Uterus (tissue), 4 donors: ENCODE data around the gene NT5C3B. TPM values are rescaled to one million over a fixed set of nuclear protein-coding genes. Genes with fewer than 3 reads are reported as not detected.
"Not testable (repeated sequence)": the region's sequence is repeated elsewhere in the genome, so short reads cannot be mapped to it uniquely, and the experiment has no call there.

Experiments
- DNase-seq, 2 donors: peaks; one replicate each; pipeline ENCODE4 v3.0.0-alpha.2; 2019 to 2020
- H3K27ac ChIP-seq, 2 donors: fragments of 200-600 bp; sonication (generic); 1 replicate in 1 of 2; 2 replicates in 1 of 2; pipeline ENCODE4 v1.5.1; 2016 to 2018
- H3K27me3 ChIP-seq, 2 donors: fragments of 200-600 bp; sonication (generic); one replicate each; pipeline ENCODE4 v1.5.1; 2018 to 2019; ENCODE audit warnings: control low read depth in 1 of 2
- H3K36me3 ChIP-seq, 2 donors: fragments of 200-600 bp; sonication (generic); one replicate each; pipeline ENCODE4 v1.5.1; 2019; ENCODE audit warnings: control low read depth in 1 of 2
- H3K4me1 ChIP-seq, 2 donors: fragments of 200-600 bp; sonication (generic); one replicate each; pipeline ENCODE4 v1.5.1; 2018 to 2019; ENCODE audit warnings: control low read depth in 1 of 2
- H3K4me3 ChIP-seq, 2 donors: fragments of 200-600 bp; sonication (generic); 1 replicate in 1 of 2; 2 replicates in 1 of 2; pipeline ENCODE4 v1.5.1; 2018 to 2019; ENCODE audit warnings: mild to moderate bottlenecking in 1 of 2
- H3K9me3 ChIP-seq, 2 donors: fragments of 200-600 bp; sonication (generic); one replicate each; pipeline ENCODE4 v1.5.1; 2019; ENCODE audit warnings: control low read depth in 1 of 2
- POLR2A ChIP-seq, 2 donors: fragments of 450-650 bp; IDR thresholded peaks; one replicate each; pipeline ENCODE4 v1.6.1; 2016; ENCODE audit warnings: antibody characterized with exemption in 2 of 2, mild to moderate bottlenecking in 1 of 2, moderate library complexity in 1 of 2
- intact Hi-C: fragments of 100-400 bp; cut with DNase I; formaldehyde crosslinking; loops from one replicate; pipeline ENCODE4 v1.15.1; 2023; ENCODE audit warnings: low total_unique reads
- total RNA-seq, 4 donors: library from RNA; depleted of rRNA in 3 of 4; stranded (reverse); fragments of >200 nt in 3 of 4; gene quantifications; one replicate each; pipeline versions ENCODE4 v1.1.0 to v1.2.4, GENCODE V29; 2014 to 2023
- TF ChIP-seq, protein P1 (sequence below), 4 experiments: fragments of 200-600 bp in 2 of 4; fragments of 450-650 bp in 2 of 4; sonication (generic) in 2 of 4; IDR thresholded peaks; one replicate each; pipeline ENCODE4 v1.5.1; 2016 to 2019; ENCODE audit warnings: antibody characterized with exemption in 4 of 4, mild to moderate bottlenecking in 2 of 4, moderate library complexity in 1 of 4
- donor health status: DM: yes; HTN: yes; CAD: no.

The NT5C3B gene
- total RNA-seq, result 10 to 100 TPM; 32.5 to 77.9 (median 68.1) TPM

DNA sequence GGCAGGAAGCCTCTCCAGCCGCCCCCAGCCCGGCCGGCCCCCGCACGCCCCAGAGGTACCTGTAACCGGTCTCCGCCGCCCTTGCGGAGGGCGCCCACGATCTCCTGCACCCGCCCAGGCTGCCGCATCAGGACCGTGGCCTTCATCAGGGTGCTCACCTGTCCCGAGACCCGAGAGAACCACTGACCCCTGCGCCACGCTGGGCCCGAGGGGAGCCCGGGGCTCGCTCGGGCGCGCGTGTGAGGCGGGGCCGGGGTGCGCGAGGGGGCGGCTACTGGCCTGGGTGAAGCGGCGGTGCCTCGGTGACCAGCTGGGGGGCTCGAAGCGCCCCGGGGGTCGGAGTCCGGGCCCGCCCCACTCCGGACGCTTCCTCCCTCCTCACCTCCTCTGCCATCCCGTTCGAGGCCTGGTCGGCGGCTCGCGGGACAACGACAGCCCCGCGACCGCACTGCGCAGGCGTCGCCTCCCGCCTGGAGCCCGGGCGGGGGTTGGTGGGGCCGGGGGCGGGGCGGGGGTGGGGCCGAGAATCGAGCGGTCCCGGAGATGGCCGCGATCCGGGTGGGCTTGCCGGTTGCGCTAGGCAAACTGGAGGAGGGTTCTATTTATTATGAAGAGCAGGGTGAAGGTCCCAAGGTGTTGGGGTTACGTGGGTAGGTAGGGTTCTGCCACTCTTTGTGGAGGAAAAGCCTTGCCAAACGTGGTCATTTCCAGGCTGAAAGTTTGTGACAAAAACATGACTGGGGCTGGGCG is at the start of gene NT5C3B:
TSS of gene NT5C3B (minus strand) at position 433 of the 750 bp plus-strand sequence. CDS start at position 394, 39 bp downstream.
- H3K4me1 ChIP-seq, result no peaks in the 10 kb centered on the region
- H3K4me3 ChIP-seq, result peak within 1 kb of the TSS; percentile 70 to 79
- TF ChIP-seq POLR2A (IDR thresholded peaks at IDR 0.05), result peak in 1 of 2 donors; percentile 58
- TF ChIP-seq, protein P1, sequence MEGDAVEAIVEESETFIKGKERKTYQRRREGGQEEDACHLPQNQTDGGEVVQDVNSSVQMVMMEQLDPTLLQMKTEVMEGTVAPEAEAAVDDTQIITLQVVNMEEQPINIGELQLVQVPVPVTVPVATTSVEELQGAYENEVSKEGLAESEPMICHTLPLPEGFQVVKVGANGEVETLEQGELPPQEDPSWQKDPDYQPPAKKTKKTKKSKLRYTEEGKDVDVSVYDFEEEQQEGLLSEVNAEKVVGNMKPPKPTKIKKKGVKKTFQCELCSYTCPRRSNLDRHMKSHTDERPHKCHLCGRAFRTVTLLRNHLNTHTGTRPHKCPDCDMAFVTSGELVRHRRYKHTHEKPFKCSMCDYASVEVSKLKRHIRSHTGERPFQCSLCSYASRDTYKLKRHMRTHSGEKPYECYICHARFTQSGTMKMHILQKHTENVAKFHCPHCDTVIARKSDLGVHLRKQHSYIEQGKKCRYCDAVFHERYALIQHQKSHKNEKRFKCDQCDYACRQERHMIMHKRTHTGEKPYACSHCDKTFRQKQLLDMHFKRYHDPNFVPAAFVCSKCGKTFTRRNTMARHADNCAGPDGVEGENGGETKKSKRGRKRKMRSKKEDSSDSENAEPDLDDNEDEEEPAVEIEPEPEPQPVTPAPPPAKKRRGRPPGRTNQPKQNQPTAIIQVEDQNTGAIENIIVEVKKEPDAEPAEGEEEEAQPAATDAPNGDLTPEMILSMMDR (IDR thresholded peaks at IDR 0.05), result peak in 1 of 4 experiments; percentile 3
- H3K36me3 ChIP-seq, result no peaks in the 10 kb centered on the region
- no peaks in the 10 kb centered on the region for H3K9me3 ChIP-seq
- H3K27me3 ChIP-seq, result no peaks in the 10 kb centered on the region
- peak within 1 kb of the TSS; percentile 84 to 87 for H3K27ac ChIP-seq
- peak; percentile 52 to 68 for DNase-seq
- intact Hi-C loops, result no loop called here

DNA sequence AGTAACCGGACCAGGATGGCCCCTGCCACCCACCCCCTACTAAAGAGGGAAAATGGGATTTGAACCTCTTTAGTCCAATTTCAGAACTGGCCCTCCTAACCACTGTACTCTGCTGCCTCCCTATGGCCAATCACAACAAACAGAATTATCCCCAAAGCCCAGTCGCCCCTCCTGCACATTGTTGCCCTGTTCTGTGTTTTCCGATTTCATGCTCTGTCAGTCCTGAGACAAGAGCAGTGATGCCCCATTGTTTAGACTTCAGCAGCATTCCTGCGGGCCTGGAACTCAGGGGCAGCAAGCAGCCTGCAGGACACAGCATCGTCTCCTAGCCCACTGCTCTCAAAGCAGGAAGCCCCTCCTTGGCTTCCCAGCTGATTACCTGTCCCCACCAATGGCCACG is 49.7 kb upstream of the NT5C3B start:
- H3K4me1 ChIP-seq, result no peaks in the 10 kb centered on the region
- intact Hi-C loops, result no loop called here
- no peaks in the 10 kb centered on the region for H3K36me3 ChIP-seq
- TF ChIP-seq, protein P1 (IDR thresholded peaks at IDR 0.05), result peak in 1 of 4 experiments; percentile 16
- TF ChIP-seq POLR2A (IDR thresholded peaks at IDR 0.05), result no peak
- no peak for DNase-seq
- H3K9me3 ChIP-seq, result no peaks in the 10 kb centered on the region
- H3K4me3 ChIP-seq, result no peak overlapping the region
- H3K27me3 ChIP-seq, result no peaks in the 10 kb centered on the region
- H3K27ac ChIP-seq, result no peak overlapping the region

DNA sequence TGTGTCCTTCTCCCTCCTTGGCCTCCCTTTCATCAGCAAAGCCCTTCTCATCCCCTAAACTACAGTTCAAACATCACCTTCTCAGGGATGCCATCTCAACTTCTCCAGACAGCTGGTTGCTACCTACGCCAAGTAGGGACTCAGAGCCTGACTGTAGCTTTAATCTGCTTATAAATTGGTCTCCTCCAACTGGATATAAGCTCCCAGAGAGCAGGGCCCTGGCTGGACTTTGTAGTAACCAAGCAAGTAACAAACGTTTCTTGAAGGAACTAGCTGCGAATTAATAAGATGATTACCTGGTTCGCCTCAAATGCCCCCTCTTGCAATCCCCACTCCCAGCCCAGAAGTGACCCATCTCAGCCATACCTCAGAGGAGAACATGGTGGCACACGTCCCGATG is 46.7 kb upstream of the NT5C3B start:
- TF ChIP-seq, protein P1 (IDR thresholded peaks at IDR 0.05), result no peak
- TF ChIP-seq POLR2A (IDR thresholded peaks at IDR 0.05), result no peak
- intact Hi-C loops, result no loop called here
- H3K27me3 ChIP-seq, result no peaks in the 10 kb centered on the region
- no peak for DNase-seq
- H3K27ac ChIP-seq, result no peak overlapping the region
- no peak overlapping the region for H3K4me3 ChIP-seq
- H3K4me1 ChIP-seq, result no peaks in the 10 kb centered on the region
- no peaks in the 10 kb centered on the region for H3K9me3 ChIP-seq
- no peaks in the 10 kb centered on the region for H3K36me3 ChIP-seq

DNA sequence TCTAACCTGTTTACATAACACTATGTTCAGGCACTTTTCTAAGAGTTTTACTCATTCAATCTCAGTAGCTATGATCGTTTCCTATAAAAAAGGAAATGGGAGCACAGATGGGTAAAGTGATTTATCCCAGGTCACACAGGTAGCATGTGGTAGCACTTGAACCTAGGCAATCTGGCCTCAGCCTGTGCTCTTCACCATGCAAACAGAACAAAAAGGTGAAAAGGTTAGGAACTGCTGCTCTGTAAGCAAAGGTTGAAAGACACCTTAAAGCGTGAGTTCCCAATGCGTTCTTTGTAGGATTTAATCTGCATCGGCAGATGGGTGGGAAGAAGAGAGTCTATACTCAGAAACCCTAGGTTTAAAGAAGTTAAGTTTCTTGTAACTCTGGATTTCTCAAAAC is 44.1 kb upstream of the NT5C3B start:
- H3K27ac ChIP-seq, result no peak overlapping the region
- no peaks in the 10 kb centered on the region for H3K27me3 ChIP-seq
- H3K9me3 ChIP-seq, result no peaks in the 10 kb centered on the region
- no peak for DNase-seq
- no peaks in the 10 kb centered on the region for H3K4me1 ChIP-seq
- no peak overlapping the region for H3K4me3 ChIP-seq
- no peak for TF ChIP-seq POLR2A (IDR thresholded peaks at IDR 0.05)
- intact Hi-C loops, result no loop called here
- no peaks in the 10 kb centered on the region for H3K36me3 ChIP-seq

DNA sequence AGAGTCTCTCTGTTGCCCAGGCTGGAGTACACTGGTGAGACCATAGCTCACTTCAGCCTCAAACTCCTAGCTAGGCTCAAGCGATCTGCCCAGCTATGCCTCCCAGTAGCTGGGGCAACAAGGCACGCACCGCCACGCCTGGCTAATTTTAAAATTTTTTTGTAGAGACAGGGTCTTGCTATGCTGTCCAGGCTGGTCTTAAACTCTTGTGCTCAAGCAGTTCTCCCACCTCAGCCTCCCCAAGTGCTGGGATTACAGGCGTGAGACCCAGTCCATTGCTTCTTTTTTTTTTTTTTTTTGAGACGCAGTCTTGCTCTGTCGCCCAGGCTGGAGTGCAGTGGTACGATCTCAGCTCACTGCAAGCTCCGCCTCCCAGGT is 38.2 kb upstream of the NT5C3B start:
- H3K4me1 ChIP-seq, H3K36me3 ChIP-seq: not testable (repeated sequence)

DNA sequence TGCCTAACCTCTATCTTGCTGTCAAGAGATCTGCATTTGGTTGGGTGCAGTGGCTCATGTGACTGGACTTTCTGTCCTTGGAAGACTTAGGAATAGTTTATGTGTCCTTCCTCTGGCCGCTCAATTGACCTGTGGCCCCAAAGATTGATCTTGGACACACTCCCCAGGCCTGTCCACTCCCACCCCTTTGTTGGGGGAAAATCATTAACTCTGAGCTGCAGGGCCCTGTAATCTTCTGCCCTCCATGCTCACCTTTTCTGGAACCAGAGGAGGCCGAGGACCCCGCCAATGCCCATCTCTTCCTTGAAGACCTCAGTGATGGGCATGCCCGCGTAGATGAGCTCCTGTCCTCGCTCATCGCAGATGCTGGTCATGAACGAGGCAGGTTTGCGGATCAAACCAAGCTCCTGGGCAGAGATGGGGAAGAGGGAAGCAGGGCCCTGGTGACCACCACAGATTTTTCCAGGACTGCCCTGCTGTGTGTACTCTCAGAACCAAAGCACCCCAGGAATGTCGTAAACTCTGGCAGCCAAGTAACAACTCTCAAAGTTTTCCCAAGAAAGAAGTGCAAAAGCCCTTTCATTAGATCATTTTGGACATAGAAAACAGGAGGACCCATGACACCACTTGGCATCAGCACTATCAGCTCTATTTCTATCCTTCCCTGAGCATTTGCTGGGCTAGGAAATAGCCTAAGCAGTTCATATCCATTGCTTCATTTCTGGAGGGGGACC is 37.7 kb upstream of the NT5C3B start:
- H3K36me3 ChIP-seq, result no peaks in the 10 kb centered on the region

More for the DNA sequence above, 38.2 kb upstream of the NT5C3B start:
- H3K27ac ChIP-seq, intact Hi-C loops, H3K4me3 ChIP-seq, H3K27me3 ChIP-seq, DNase-seq, H3K9me3 ChIP-seq: not testable (repeated sequence)

More for the DNA sequence above, 37.7 kb upstream of the NT5C3B start:
- Histone ChIP-seq H3K27ac (no peak overlapping the region), H3K9me3 (no peaks in the 10 kb centered on the region), H3K4me1 (no peaks in the 10 kb centered on the region), H3K27me3 (no peaks in the 10 kb centered on the region), H3K4me3 (no peak overlapping the region)
- DNase-seq, result no peak
- TF ChIP-seq POLR2A (IDR thresholded peaks at IDR 0.05), result no peak
- TF ChIP-seq, protein P1 (IDR thresholded peaks at IDR 0.05), result no peak
- intact Hi-C loops, result no loop called here
